ENCODE measurements around the gene HP.

HP gene

GRCh38 chr16:72044825-72045359, 9.4 kb upstream of the HP start:
- no peak for TF ChIP-seq FOXP2 (optimal IDR thresholded peaks at IDR 0.05; ENCODE audit: borderline replicate concordance, extremely low read depth, extremely low read length, insufficient read depth)
- TF ChIP-seq TAF1 (IDR thresholded peaks at IDR 0.05; ENCODE audit: borderline replicate concordance, insufficient read depth, low read length) = no peak
- TF ChIP-seq POLR2AphosphoS5 (IDR thresholded peaks at IDR 0.05; ENCODE audit: low read depth, low read length) = no peak
- TF ChIP-seq SIN3A (IDR thresholded peaks at IDR 0.05; ENCODE audit: borderline replicate concordance, insufficient read depth, low read length) = no peak

DNA sequence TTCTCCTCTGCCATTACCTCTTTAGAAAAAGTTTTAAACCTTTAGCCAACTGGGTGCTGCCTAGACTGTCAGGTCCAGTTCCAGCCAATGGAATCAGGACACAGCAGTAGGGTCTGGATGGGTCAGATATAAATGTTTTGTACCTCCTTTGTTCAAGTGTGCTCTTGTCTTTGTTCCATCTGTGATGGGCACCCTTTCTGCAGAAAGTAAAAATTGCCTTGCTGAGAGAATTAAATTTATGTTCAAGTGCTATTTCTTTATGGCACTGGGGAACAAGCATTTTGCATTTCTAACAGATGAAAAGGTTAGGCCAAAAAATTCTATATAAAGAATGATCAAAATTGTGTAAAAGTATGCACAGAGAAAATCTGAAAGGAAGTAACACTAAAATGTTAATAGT, 5.2 kb upstream of the HP start:
- TF ChIP-seq, protein P1, sequence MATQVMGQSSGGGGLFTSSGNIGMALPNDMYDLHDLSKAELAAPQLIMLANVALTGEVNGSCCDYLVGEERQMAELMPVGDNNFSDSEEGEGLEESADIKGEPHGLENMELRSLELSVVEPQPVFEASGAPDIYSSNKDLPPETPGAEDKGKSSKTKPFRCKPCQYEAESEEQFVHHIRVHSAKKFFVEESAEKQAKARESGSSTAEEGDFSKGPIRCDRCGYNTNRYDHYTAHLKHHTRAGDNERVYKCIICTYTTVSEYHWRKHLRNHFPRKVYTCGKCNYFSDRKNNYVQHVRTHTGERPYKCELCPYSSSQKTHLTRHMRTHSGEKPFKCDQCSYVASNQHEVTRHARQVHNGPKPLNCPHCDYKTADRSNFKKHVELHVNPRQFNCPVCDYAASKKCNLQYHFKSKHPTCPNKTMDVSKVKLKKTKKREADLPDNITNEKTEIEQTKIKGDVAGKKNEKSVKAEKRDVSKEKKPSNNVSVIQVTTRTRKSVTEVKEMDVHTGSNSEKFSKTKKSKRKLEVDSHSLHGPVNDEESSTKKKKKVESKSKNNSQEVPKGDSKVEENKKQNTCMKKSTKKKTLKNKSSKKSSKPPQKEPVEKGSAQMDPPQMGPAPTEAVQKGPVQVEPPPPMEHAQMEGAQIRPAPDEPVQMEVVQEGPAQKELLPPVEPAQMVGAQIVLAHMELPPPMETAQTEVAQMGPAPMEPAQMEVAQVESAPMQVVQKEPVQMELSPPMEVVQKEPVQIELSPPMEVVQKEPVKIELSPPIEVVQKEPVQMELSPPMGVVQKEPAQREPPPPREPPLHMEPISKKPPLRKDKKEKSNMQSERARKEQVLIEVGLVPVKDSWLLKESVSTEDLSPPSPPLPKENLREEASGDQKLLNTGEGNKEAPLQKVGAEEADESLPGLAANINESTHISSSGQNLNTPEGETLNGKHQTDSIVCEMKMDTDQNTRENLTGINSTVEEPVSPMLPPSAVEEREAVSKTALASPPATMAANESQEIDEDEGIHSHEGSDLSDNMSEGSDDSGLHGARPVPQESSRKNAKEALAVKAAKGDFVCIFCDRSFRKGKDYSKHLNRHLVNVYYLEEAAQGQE (IDR thresholded peaks at IDR 0.05; ENCODE audit: insufficient read depth in 1 of 2, low read depth in 2 of 2, low read length in 2 of 2) = no peak
- TF ChIP-seq SIN3A (IDR thresholded peaks at IDR 0.05; ENCODE audit: borderline replicate concordance, insufficient read depth, low read length) (no peak), TAF1 (IDR thresholded peaks at IDR 0.05; ENCODE audit: borderline replicate concordance, insufficient read depth, low read length) (no peak), FOXP2 (optimal IDR thresholded peaks at IDR 0.05; ENCODE audit: borderline replicate concordance, extremely low read depth, extremely low read length, insufficient read depth) (no peak), POLR2AphosphoS5 (IDR thresholded peaks at IDR 0.05; ENCODE audit: low read depth, low read length) (no peak)

DNA sequence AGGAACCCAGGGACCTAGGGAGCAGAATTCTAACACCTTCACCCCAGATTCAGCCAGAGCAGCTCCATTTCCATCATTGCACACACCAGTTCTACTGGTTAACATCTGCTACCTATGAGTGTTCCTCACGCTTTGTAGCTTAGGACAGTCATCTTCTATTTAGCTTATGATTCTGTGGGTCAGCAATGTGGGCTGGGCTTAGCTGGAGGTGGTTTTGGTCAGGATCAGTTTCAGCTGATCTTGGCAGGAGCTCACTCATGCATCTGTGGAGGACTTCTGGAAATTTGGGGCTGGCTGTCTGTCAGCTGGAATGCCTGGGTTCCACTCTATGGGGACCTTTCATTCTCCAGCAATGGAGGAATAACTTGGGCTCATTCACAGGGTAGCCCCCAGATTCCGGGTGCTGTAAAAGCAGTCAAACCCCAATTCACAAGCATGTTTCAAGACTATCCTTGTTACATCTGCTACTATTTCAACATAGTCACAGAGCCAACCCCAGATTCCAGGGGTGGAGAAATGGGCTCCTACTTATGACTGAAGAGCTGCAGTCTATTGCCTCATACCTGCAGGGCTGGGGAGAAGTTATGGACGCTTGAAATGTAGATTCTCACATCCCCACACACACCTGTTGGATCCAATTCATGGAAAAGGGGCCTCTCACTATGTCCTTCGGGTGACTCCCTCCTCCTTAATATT, 3.4 kb upstream of the HP start:
- TF ChIP-seq SIN3A (IDR thresholded peaks at IDR 0.05; ENCODE audit: borderline replicate concordance, insufficient read depth, low read length) (no peak), TAF1 (IDR thresholded peaks at IDR 0.05; ENCODE audit: borderline replicate concordance, insufficient read depth, low read length) (no peak), FOXP2 (optimal IDR thresholded peaks at IDR 0.05; ENCODE audit: borderline replicate concordance, extremely low read depth, extremely low read length, insufficient read depth) (no peak), POLR2AphosphoS5 (IDR thresholded peaks at IDR 0.05; ENCODE audit: low read depth, low read length) (no peak)
- TF ChIP-seq, protein P1 (IDR thresholded peaks at IDR 0.05; ENCODE audit: insufficient read depth in 1 of 2, low read depth in 2 of 2, low read length in 2 of 2) = no peak

DNA sequence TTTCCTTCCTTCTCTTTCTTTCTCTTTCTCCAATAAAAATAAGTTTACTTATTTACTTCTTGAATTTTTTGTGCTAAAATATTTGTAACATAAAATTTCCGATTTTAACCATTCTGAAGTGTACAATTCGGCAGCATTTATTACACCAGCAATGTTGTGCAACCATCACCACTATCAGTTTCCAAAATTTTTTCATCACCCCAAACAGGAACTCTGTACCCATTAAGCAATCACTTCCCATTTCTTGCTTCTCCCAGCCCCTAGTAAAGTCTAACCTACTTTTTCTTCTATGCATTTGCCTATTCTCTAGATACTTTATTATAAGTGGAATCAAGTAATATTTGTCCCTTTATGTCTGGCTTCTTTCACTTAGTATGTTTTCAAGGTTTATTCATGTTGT, 2.5 kb upstream of the HP start:
- TF ChIP-seq POLR2AphosphoS5 (IDR thresholded peaks at IDR 0.05; ENCODE audit: low read depth, low read length) = no peak
- TF ChIP-seq, protein P1 (IDR thresholded peaks at IDR 0.05; ENCODE audit: insufficient read depth in 1 of 2, low read depth in 2 of 2, low read length in 2 of 2) = no peak
- TF ChIP-seq SIN3A (IDR thresholded peaks at IDR 0.05; ENCODE audit: borderline replicate concordance, insufficient read depth, low read length) = no peak
- TF ChIP-seq TAF1 (IDR thresholded peaks at IDR 0.05; ENCODE audit: borderline replicate concordance, insufficient read depth, low read length) = no peak
- no peak for TF ChIP-seq FOXP2 (optimal IDR thresholded peaks at IDR 0.05; ENCODE audit: borderline replicate concordance, extremely low read depth, extremely low read length, insufficient read depth)

- TF ChIP-seq POLR2AphosphoS5 (IDR thresholded peaks at IDR 0.05; ENCODE audit: low read depth, low read length) = no peak
- no peak for TF ChIP-seq FOXP2 (optimal IDR thresholded peaks at IDR 0.05; ENCODE audit: borderline replicate concordance, extremely low read depth, extremely low read length, insufficient read depth)
- no peak for TF ChIP-seq TAF1 (IDR thresholded peaks at IDR 0.05; ENCODE audit: borderline replicate concordance, insufficient read depth, low read length)
- no peak for TF ChIP-seq SIN3A (IDR thresholded peaks at IDR 0.05; ENCODE audit: borderline replicate concordance, insufficient read depth, low read length)
- TF ChIP-seq, protein P1 (IDR thresholded peaks at IDR 0.05; ENCODE audit: insufficient read depth in 1 of 2, low read depth in 2 of 2, low read length in 2 of 2) = no peak
These were observed 1.6 kb downstream of the HP start for GRCh38 chr16:72055911-72056310.
